Hematopoietic multipotent progenitor cell treated with erythropoietin and hydrocortisone succinate and interleukin-3 and kit ligand, for 8 days (in vitro differentiated cells): ENCODE measurements around the gene KCNJ6.
"Not testable (repeated sequence)": the region's sequence is repeated elsewhere in the genome, so short reads cannot be mapped to it uniquely, and the experiment has no call there.

Experiments
- DNase-seq: peaks from one replicate; pipeline ENCODE4 v3.0.0-alpha.2; 2015

The KCNJ6 gene, protein sequence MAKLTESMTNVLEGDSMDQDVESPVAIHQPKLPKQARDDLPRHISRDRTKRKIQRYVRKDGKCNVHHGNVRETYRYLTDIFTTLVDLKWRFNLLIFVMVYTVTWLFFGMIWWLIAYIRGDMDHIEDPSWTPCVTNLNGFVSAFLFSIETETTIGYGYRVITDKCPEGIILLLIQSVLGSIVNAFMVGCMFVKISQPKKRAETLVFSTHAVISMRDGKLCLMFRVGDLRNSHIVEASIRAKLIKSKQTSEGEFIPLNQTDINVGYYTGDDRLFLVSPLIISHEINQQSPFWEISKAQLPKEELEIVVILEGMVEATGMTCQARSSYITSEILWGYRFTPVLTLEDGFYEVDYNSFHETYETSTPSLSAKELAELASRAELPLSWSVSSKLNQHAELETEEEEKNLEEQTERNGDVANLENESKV

GRCh38 chr21:37916310-37917051 lies at the start of gene KCNJ6:
TSS of gene KCNJ6 (minus strand) at chr21:37916457. CDS start at chr21:37840682, 75,775 bp downstream.
- DNase-seq = peak; percentile 16

- DNase-seq = no peak
Observed at GRCh38 chr21:37965088-37965805, 49.0 kb upstream of the KCNJ6 start.

GRCh38 chr21:37958537-37958936 lies 42.3 kb upstream of the KCNJ6 start:
- no peak for DNase-seq

DNA sequence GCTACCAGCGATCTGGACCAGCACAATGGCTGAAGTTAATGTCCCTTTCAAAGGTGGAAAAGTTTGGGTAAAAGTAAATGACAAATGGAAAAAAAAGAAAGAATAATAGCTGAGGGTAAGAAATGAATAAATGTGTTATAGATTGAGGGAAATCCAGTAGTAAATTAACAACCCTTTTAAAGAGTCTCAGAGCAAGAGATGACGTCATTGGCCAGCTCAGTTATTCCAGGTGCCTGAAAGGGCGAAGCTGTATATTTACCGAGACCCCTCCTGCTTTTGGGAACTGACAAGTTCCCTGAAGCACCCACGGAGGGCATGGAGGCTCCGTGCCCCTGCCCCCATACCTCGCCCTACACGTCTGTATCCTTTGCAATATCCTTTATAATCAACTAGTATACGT lies 40.5 kb upstream of the KCNJ6 start:
- DNase-seq = no peak

- DNase-seq = no peak
Observed at GRCh38 chr21:37945036-37945435, 28.8 kb upstream of the KCNJ6 start.

DNA sequence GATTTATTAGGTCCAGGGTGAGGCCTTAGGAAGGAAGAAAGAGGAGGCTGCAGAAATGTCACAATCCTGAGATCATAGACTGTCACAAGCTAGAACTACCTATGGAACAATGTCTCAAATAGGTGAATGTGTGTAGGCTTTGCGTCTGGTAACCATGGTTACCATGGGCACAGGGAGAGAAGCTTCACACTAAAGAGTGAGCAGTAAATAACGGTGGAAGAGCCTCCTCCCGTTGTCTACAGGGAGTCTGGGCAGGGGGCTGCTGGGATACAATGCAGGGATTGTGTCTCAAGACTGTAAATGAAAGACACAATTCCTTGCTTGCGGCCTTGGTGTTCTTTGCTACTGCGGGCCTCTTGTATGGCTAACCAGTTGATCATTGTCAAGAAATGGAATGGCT lies 28.2 kb upstream of the KCNJ6 start:
- no peak for DNase-seq

- no peak for DNase-seq
Observed at GRCh38 chr21:37940691-37941090, 24.4 kb upstream of the KCNJ6 start.

DNA sequence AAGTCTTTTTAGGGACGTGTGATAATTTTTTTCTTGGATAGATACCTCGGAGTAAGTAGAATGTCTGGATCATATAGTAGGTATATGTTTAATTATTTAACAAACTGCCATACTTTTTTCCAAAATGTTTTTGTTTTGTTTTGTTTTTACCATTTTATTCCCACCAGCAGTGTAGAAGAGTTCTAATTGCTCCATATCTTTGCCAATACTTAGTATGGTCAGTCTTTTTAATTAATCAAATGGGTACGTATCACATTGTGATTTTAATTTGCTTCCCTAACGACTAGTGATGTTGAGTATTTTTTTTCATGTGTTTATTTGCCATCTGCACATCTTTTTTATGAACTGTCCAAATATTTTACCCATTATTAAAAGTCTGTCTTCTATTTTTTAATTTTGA lies 23.6 kb upstream of the KCNJ6 start:
- DNase-seq = no peak

DNA sequence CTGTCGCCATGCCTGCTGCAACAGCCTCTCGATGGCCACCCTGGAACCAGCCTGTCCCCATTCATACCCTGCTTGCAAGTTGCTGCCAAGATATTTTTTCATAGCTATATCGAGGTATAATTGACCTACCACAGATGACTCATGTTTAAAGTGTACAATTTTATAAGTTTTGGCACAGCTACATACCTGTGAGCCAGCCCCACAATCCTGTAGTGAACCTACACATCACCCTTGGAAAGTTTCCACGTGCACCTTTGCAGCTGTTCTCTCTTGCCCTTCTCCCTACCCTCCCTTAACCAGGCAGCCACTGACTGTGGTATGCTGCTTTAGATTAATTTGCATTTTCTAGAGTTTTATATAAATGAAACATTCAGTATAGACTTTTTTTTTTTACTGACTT lies 23.0 kb upstream of the KCNJ6 start:
- DNase-seq = no peak

DNA sequence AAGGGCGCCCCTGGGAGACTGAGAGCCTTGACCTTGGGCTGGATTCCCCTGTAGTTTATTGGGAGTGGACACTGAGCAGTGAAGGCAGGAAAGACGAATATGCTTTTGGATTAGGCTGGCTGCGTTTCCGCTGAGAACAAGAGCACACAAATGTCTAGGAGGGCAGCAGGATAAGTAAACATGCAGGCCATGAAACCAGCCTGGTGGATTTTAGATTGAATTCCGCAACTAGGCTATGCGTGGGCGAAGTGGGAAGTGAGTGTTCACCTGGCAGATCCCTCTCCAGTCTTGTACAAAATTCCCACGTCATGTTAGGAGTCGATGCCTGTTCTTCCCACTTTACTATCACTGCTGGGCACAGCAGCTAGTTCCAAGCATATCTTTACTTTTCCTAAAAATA lies 21.4 kb upstream of the KCNJ6 start:
- DNase-seq = no peak

- no peak for DNase-seq
Observed at GRCh38 chr21:37936010-37936785, 19.9 kb upstream of the KCNJ6 start.

GRCh38 chr21:37932936-37933335 lies 16.7 kb upstream of the KCNJ6 start:
- no peak for DNase-seq

DNA sequence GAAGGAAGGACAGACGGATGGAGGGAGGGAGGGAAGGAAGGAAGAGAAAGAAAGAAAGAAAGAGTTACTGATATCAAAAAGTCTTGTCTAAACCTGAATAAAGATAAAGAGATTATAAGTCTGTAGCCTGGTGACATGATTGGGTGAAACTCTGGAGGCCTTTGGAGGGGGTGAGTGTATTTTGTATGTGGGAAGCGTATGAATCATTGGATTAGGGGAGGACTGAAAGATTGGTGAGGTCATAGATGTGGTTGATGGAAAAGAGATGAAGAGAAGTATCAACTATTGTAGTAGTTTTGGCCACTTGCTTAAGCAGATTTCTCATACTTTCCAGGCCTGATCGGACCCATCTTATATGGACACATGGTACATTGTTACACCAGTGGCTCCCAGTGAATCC lies 11.5 kb upstream of the KCNJ6 start:
- DNase-seq = no peak

DNA sequence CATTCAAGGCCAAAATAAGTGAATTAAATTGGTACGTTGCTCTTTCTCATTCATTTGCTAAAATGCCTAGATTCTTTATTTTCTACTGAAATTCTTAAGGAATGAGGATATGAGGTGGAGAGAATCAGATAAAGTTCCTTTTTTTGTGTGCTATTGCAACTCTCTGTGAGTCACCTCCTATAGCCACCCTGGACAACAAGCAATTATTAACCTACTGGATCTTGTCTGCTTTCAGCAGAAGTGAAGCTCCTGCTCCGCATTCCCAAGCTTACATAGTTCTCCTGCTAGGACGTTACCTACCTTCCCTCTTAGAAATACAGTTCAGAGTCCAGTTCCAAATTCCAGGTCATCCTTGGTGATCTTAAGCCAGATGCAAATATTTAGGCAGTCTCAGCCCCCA lies 4.8 kb upstream of the KCNJ6 start:
- no peak for DNase-seq

DNA sequence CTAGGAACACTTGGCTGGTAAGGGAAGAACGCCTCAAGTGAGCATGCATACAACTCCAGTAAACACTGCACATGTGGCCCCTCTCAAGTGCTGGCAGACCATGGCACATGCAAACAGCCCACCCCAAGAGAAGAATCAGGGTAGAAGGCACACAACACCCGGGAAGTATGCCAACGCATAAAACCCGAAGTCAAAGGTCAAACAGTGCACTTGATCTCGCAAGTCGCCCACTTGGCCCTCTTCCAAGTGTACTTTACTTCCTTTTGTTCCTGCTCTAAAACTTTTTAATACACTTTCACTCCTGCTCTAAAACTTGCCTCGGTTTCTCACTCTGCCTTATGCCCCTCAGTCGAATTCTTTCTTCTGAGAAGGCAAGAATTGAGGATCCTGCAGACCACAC lies 4.0 kb upstream of the KCNJ6 start:
- not testable (repeated sequence) for DNase-seq

- no peak for DNase-seq
Observed at GRCh38 chr21:37917612-37918011, 1.4 kb upstream of the KCNJ6 start.

DNA sequence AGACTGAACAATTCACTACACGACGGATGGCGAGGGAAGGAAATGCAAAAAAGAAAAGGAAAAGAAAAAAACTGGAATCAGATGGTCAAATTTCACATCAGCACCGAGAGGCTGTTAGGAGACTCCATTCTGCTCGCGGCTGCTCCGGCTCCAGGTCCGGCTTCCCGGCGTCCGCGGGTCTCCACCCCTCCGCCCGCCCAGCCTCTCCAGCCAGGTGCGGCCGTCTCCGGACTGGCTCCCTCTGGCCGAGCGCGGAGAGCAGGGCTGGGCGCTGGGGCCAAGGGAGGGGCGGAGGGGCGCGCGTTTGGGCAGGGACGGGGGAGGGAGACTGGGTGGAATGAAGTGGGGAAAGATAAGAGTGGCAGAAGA lies 332 bp downstream of the KCNJ6 start:
- DNase-seq = no peak

- DNase-seq = no peak
Observed at GRCh38 chr21:37915497-37915911, 753 bp downstream of the KCNJ6 start.

DNA sequence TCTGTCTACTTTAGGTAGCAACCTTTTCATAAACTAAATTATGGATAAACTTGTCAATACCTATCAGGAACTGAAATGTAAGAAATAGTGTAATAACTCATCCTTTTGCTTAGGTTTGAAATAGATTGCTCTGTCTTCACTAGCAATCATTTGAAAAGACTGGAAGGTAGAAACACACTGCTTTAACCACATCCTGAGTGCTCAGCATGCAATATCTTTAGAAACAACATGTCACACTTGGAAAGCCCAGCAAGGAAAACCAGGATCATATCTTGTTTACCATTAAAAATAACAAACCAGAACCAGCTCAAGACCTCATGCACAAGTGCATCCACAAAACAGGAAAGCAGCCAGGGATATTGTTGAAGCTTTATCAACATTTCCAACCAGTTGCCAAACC lies 3.6 kb downstream of the KCNJ6 start:
- DNase-seq = no peak

DNA sequence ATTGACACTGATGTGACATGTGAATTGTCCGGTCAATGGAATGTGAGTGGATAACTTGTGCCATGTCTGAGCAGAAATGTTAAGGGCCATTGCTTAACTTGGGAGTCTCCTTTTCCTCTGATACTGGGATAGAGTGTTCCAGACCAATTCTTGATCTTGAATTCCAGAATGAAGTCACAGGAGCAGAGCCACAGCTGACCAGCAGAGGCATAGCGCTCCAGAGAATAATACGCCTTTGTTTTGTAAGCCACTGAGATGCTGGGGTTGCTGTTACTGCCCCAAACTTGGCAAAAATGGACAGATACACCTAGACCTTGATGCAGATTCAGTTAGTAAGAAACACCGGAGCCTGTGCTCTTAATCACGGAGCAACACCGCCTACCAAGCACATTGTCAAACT lies 6.3 kb downstream of the KCNJ6 start:
- DNase-seq = no peak

DNA sequence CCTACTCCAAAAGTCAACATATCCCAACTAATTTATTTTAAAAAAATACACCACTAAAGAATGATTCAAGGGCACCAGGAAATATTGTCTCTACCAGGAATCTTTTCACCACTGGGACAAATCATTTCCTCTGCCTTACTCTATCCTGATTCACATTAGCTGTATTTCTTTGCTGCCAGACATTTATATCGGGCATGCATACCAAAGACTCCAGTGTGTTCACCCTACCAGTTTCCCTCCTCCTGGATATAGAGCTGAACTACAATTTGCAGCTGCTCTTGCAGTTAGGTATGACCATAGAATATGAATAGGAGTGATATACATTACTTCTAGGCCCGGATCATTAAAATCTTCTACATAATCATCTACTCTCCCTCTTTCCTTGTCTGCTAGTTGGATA lies 7.6 kb downstream of the KCNJ6 start:
- DNase-seq = no peak

- DNase-seq = no peak
Observed at GRCh38 chr21:37907076-37907475, 9.2 kb downstream of the KCNJ6 start.

GRCh38 chr21:37905291-37905690 lies 11.0 kb downstream of the KCNJ6 start:
- DNase-seq = no peak
